ENCODE results near the gene BAD.

BAD gene

DNA sequence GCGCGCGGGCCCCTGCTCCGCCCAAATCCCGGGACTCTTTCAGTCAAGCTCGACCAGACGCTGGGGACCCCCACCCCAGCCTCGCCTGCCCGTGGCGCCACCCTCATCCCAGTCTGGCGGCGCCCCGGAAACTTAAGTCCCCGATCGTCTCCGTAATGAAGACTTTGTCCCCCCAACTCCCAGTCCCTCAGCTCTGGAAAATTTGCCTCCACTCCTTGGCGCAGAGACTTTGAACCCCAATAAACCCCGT is 32.8 kb downstream of the BAD start:
- Histone ChIP-seq H3K9me2 (replicated peaks; ENCODE audit: insufficient read depth, low read length) (no peaks in the 10 kb centered on the region), H3K4me3 (ENCODE audit: low read length) (peak overlapping the region; percentile 83), H3K9me3 (replicated peaks; ENCODE audit: insufficient read depth, low read length) (no peaks in the 10 kb centered on the region), H4K20me1 (ENCODE audit: insufficient read depth, low read length) (no peaks in the 10 kb centered on the region), H3K36me3 (replicated peaks; ENCODE audit: insufficient read depth, low read length) (no peaks in the 10 kb centered on the region), H3K27ac (ENCODE audit: low read length) (no peak overlapping the region), H3F3A (ENCODE audit: insufficient read depth, low read length) (0 out of 2 replicates have a peak, but pooled peaks cover 4% of the 10 kb centered on the region), H3K4me2 (ENCODE audit: low read depth, low read length) (peak overlapping the region; percentile 100), H3K27me3 (replicated peaks; ENCODE audit: insufficient read depth, low read length) (peaks cover 5% of the 10 kb centered on the region; the same call in 1 of the 2 replicates), H2AFZ (ENCODE audit: low read length) (peak overlapping the region; percentile 84), H3K4me1 (ENCODE audit: low read length) (no peaks in the 10 kb centered on the region; the same call in 1 of the 2 replicates), H3K9ac (ENCODE audit: low read length) (peak overlapping the region; percentile 69), H3K79me2 (ENCODE audit: low read length) (peaks cover 12% of the 10 kb centered on the region)
- no peak for TF ChIP-seq EZH2phosphoT487 (IDR thresholded peaks at IDR 0.05; ENCODE audit: low read length)
- TF ChIP-seq, protein P1, sequence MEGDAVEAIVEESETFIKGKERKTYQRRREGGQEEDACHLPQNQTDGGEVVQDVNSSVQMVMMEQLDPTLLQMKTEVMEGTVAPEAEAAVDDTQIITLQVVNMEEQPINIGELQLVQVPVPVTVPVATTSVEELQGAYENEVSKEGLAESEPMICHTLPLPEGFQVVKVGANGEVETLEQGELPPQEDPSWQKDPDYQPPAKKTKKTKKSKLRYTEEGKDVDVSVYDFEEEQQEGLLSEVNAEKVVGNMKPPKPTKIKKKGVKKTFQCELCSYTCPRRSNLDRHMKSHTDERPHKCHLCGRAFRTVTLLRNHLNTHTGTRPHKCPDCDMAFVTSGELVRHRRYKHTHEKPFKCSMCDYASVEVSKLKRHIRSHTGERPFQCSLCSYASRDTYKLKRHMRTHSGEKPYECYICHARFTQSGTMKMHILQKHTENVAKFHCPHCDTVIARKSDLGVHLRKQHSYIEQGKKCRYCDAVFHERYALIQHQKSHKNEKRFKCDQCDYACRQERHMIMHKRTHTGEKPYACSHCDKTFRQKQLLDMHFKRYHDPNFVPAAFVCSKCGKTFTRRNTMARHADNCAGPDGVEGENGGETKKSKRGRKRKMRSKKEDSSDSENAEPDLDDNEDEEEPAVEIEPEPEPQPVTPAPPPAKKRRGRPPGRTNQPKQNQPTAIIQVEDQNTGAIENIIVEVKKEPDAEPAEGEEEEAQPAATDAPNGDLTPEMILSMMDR (IDR thresholded peaks at IDR 0.05; ENCODE audit: low read length) = no peak
- no peak for TF ChIP-seq EZH2 (optimal IDR thresholded peaks at IDR 0.05; ENCODE audit: low read depth, low read length)
- no peak for DNase-seq

DNA sequence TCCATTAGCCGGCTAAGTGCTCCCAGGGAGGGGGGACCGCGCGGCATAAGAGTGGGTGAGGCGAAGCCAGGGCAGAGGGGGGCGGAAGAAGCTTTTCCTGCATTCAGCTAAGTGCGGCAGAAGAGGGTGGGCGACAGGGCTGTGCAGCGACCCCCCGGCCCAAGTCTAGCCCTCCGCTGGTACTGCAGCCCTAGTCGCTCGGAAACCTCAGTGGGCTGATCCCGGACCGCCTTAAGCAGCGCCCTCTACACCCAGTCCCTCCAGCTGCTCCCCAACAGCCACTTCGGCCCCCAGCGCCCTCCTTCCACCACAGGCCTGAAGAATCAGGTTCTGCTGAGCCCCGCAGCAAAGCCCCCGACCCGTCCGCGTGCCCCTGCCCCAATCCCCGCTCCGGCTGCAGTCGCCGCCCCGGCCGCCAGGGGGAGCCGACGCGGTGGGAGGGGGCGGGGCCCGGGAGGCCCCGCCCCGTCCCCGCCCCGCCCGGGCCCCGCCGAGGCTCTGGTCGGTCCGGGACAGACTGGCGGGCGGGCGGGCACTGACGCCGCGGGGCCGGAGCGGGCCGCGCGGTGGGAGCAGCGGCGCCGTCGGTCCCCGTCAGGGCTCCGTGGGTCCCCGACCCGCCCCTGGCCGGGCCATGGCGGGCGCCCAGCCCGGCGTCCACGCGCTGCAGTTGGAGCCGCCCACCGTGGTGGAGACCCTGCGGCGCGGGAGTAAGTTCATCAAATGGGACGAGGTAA is 33.3 kb downstream of the BAD start, which contains the start of gene PLCB3:
Gene PLCB3, plus strand, starts transcription at position 515 of the 737 bp plus-strand sequence. Its CDS starts 120 bp downstream, at position 635.
- peak; percentile 56 for DNase-seq
- Histone ChIP-seq H3K4me1 (ENCODE audit: low read length) (no peaks in the 10 kb centered on the region; the same call in 1 of the 2 replicates), H3K9me2 (replicated peaks; ENCODE audit: insufficient read depth, low read length) (no peaks in the 10 kb centered on the region), H3K9me3 (replicated peaks; ENCODE audit: insufficient read depth, low read length) (no peaks in the 10 kb centered on the region), H4K20me1 (ENCODE audit: insufficient read depth, low read length) (no peaks in the 10 kb centered on the region), H3K79me2 (ENCODE audit: low read length) (peaks cover 13% of the 10 kb centered on the region), H3K9ac (ENCODE audit: low read length) (peak within 1 kb of the TSS; percentile 69), H3K27ac (ENCODE audit: low read length) (no peak within 1 kb of the TSS), H3K36me3 (replicated peaks; ENCODE audit: insufficient read depth, low read length) (no peaks in the 10 kb centered on the region), H3K4me3 (ENCODE audit: low read length) (peak within 1 kb of the TSS; percentile 83), H3F3A (ENCODE audit: insufficient read depth, low read length) (0 out of 2 replicates have a peak, but pooled peaks cover 4% of the 10 kb centered on the region), H3K27me3 (replicated peaks; ENCODE audit: insufficient read depth, low read length) (peaks cover 5% of the 10 kb centered on the region; the same call in 1 of the 2 replicates), H2AFZ (ENCODE audit: low read length) (peak within 1 kb of the TSS; percentile 84), H3K4me2 (ENCODE audit: low read depth, low read length) (peak within 1 kb of the TSS; percentile 100)
- no peak for TF ChIP-seq EZH2 (optimal IDR thresholded peaks at IDR 0.05; ENCODE audit: low read depth, low read length)
- TF ChIP-seq, protein P1 (IDR thresholded peaks at IDR 0.05; ENCODE audit: low read length) = peak; percentile 49

DNA sequence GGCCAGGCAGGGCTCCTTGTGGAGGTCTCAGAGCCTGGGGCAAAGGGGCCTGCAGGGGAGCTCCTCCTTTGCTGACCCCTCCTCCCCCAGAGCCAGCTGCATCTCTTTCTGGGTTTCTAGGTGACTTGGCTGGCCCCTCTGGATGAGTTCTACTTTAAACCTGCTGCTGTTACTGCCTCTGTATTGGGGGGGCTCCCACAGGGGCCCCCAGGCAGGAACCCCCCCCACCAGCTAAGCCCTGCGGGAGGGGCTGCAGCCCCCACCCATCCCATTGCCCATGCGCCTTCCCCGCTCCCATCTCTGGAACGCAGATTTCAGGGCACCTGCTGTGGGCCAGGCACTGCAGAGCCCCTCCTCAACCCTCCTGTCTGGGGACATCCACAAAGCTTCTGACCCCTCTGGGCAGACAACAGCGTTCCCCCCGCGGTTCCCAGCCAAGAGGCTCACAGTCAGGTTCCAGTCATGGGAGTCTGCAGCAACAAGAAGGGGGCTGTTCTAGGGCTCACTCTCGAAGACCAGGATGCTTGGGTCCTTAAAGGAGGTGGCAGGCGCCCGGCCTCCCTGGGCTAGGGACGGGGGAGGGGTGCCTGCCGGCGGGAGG is 34.0 kb downstream of the BAD start:
- no peaks in the 10 kb centered on the region for H3K9me3 ChIP-seq (replicated peaks; ENCODE audit: insufficient read depth, low read length)
- H3K4me1 ChIP-seq (ENCODE audit: low read length) = no peaks in the 10 kb centered on the region; the same call in 1 of the 2 replicates
- peak overlapping the region; percentile 16; the same call in 1 of the 2 replicates for H3K9ac ChIP-seq (ENCODE audit: low read length)
- no peak overlapping the region for H3K27ac ChIP-seq (ENCODE audit: low read length)
- no peaks in the 10 kb centered on the region for H3K9me2 ChIP-seq (replicated peaks; ENCODE audit: insufficient read depth, low read length)
- H2AFZ ChIP-seq (ENCODE audit: low read length) = peak overlapping the region; percentile 84
- DNase-seq = no peak
- H4K20me1 ChIP-seq (ENCODE audit: insufficient read depth, low read length) = no peaks in the 10 kb centered on the region
- no peaks in the 10 kb centered on the region for H3K36me3 ChIP-seq (replicated peaks; ENCODE audit: insufficient read depth, low read length)
- peaks cover 20% of the 10 kb centered on the region for H3K79me2 ChIP-seq (ENCODE audit: low read length)
- 0 out of 2 replicates have a peak, but pooled peaks cover 4% of the 10 kb centered on the region for H3F3A ChIP-seq (ENCODE audit: insufficient read depth, low read length)
- H3K4me2 ChIP-seq (ENCODE audit: low read depth, low read length) = peak overlapping the region; percentile 96
- TF ChIP-seq, protein P1 (IDR thresholded peaks at IDR 0.05; ENCODE audit: low read length) = no peak
- no peak for TF ChIP-seq EZH2phosphoT487 (IDR thresholded peaks at IDR 0.05; ENCODE audit: low read length)
- TF ChIP-seq EZH2 (optimal IDR thresholded peaks at IDR 0.05; ENCODE audit: low read depth, low read length) = no peak
- H3K4me3 ChIP-seq (ENCODE audit: low read length) = peak overlapping the region; percentile 58
- peaks cover 5% of the 10 kb centered on the region; the same call in 1 of the 2 replicates for H3K27me3 ChIP-seq (replicated peaks; ENCODE audit: insufficient read depth, low read length)

Measured in MM.1S (cell line).